GM23338 (cell line): Measurements from ENCODE around the gene SHISA2. TPM values are rescaled to one million over a fixed set of nuclear protein-coding genes. Genes with fewer than 3 reads are reported as not detected.

ENCODE experiments used
- ATAC-seq: fragments of 200-7000 bp; cut with Tn5 transposase; 3 replicates; pipeline ENCODE4 v1.9.1; 2020
- DNase-seq: peaks from one replicate; pipeline ENCODE4 v3.0.0-alpha.2; 2015; ENCODE audit warnings: low spot score
- H2AFZ ChIP-seq: fragments of 200-600 bp; sonication (generic); 2 replicates; pipeline ENCODE4 v1.8.0; 2016; ENCODE audit warnings: antibody characterized with exemption, mild to moderate bottlenecking, moderate library complexity
- H3F3A ChIP-seq: fragments of 200-600 bp; sonication (generic); replicated peaks from 2 replicates; pipeline ENCODE4 v1.8.0; 2017; ENCODE audit warnings: antibody characterized with exemption, mixed run types, low read depth
- H3K27ac ChIP-seq: fragments of 200-600 bp; sonication (generic); 2 replicates; pipeline ENCODE4 v1.6.1; 2016; ENCODE audit warnings: low read depth
- H3K27me3 ChIP-seq: fragments of 200-600 bp; sonication (generic); 2 replicates; pipeline ENCODE4 v1.8.0; 2016; ENCODE audit warnings: mild to moderate bottlenecking, mixed run types, moderate library complexity; ENCODE audit not compliant: insufficient read depth
- H3K36me3 ChIP-seq: fragments of 200-600 bp; sonication (generic); 2 replicates; pipeline ENCODE4 v1.8.0; 2016; ENCODE audit warnings: mild to moderate bottlenecking; ENCODE audit not compliant: insufficient read depth
- H3K4me1 ChIP-seq: fragments of 200-600 bp; sonication (generic); 2 replicates; pipeline ENCODE4 v1.8.0; 2016; ENCODE audit warnings: mild to moderate bottlenecking, moderate library complexity; ENCODE audit not compliant: insufficient read depth
- H3K4me2 ChIP-seq: fragments of 200-600 bp; sonication (generic); 2 replicates; pipeline ENCODE4 v1.7.1; 2017; ENCODE audit warnings: mixed run types
- H3K4me3 ChIP-seq: fragments of 200-600 bp; sonication (generic); 2 replicates; pipeline ENCODE4 v1.6.1; 2016; ENCODE audit warnings: mixed run types
- H3K79me2 ChIP-seq: fragments of 200-600 bp; sonication (generic); replicated peaks from 2 replicates; pipeline ENCODE4 v1.8.0; 2017; ENCODE audit warnings: mild to moderate bottlenecking; ENCODE audit not compliant: insufficient read depth
- H3K9me2 ChIP-seq: fragments of 200-600 bp; sonication (generic); 2 replicates; pipeline ENCODE4 v1.8.0; 2017; ENCODE audit not compliant: insufficient read depth
- H4K20me1 ChIP-seq: fragments of 200-600 bp; sonication (generic); replicated peaks from 2 replicates; pipeline ENCODE4 v1.8.0; 2017; ENCODE audit warnings: mild to moderate bottlenecking; ENCODE audit not compliant: insufficient read depth
- H3K27ac Mint-ChIP-seq: 2 replicates; pipeline ENCODE4 v1.8.0; 2020; ENCODE audit warnings: inconsistent platforms, mild to moderate bottlenecking, moderate library complexity, mixed read lengths
- H3K27me3 Mint-ChIP-seq: 3 replicates; pipeline ENCODE4 v1.8.0; 2022; ENCODE audit warnings: low read depth, mild to moderate bottlenecking, moderate library complexity, mixed read lengths, inconsistent platforms; ENCODE audit not compliant: insufficient read depth, poor library complexity
- H3K36me3 Mint-ChIP-seq: 3 replicates; pipeline ENCODE4 v1.8.0; 2021; ENCODE audit warnings: low read depth, mild to moderate bottlenecking, inconsistent platforms, moderate library complexity, mixed read lengths
- H3K4me1 Mint-ChIP-seq: 3 replicates; pipeline ENCODE4 v1.8.0; 2020; ENCODE audit warnings: mild to moderate bottlenecking, inconsistent platforms, mixed read lengths
- H3K4me3 Mint-ChIP-seq: 3 replicates; pipeline ENCODE4 v1.8.0; 2021; ENCODE audit warnings: moderate library complexity, mild to moderate bottlenecking, inconsistent platforms, mixed read lengths
- H3K9me3 Mint-ChIP-seq: 3 replicates; pipeline ENCODE4 v1.8.0; 2020; ENCODE audit warnings: moderate library complexity, mild to moderate bottlenecking, inconsistent platforms, mixed read lengths
- CREB1 ChIP-seq: fragments of 250-450 bp; sonication (Bioruptor Pico); IDR thresholded peaks from 2 replicates; pipeline ENCODE4 v1.5.0; 2020; ENCODE audit warnings: low read depth, mild to moderate bottlenecking, moderate library complexity
- CTCF ChIP-seq, 2 experiments: fragments of 200-600 bp in 1 of 2; sonication (generic) in 1 of 2; conservative IDR thresholded peaks; 2 replicates each; pipeline versions ENCODE4 v1.5.1 to v1.6.1; 2016 to 2017; ENCODE audit warnings: antibody characterized with exemption in 2 of 2, low read depth in 2 of 2, mild to moderate bottlenecking in 2 of 2, moderate library complexity in 1 of 2
- ETS1 ChIP-seq: IDR thresholded peaks from 2 replicates; pipeline ENCODE4 v1.6.1; 2016; ENCODE audit warnings: antibody characterized with exemption
- EZH2 ChIP-seq: fragments of 200-600 bp; sonication (generic); IDR thresholded peaks from one replicate; pipeline ENCODE4 v1.8.0; 2017; ENCODE audit warnings: antibody characterized with exemption, mild to moderate bottlenecking, low read depth; ENCODE audit not compliant: unreplicated experiment
- EZH2phosphoT487 ChIP-seq: fragments of 200-600 bp; sonication (generic); IDR thresholded peaks from one replicate; pipeline ENCODE4 v1.8.1; 2018; ENCODE audit warnings: antibody characterized with exemption; ENCODE audit not compliant: unreplicated experiment
- JUNB ChIP-seq: IDR thresholded peaks from one replicate; pipeline ENCODE4 v1.6.1; 2016; ENCODE audit warnings: antibody characterized with exemption; ENCODE audit not compliant: unreplicated experiment
- NANOG ChIP-seq: IDR thresholded peaks from 2 replicates; pipeline ENCODE4 v1.6.1; 2016; ENCODE audit warnings: antibody characterized with exemption, borderline replicate concordance
- POLR2AphosphoS5 ChIP-seq: IDR thresholded peaks from 2 replicates; pipeline ENCODE4 v1.6.1; 2016; ENCODE audit warnings: antibody characterized with exemption, low read depth
- REST ChIP-seq: IDR thresholded peaks from one replicate; pipeline ENCODE4 v1.6.1; 2018; ENCODE audit warnings: antibody characterized with exemption; ENCODE audit not compliant: unreplicated experiment
- STAT1 ChIP-seq: IDR thresholded peaks from one replicate; pipeline ENCODE4 v1.6.1; 2016; ENCODE audit warnings: antibody characterized with exemption; ENCODE audit not compliant: unreplicated experiment
- ZNF114 ChIP-seq: fragments of 250-450 bp; sonication (Bioruptor Pico); IDR thresholded peaks from 2 replicates; pipeline ENCODE4 v1.5.0; 2020; ENCODE audit warnings: mild to moderate bottlenecking, moderate library complexity
- ZNF331 ChIP-seq: fragments of 250-450 bp; sonication (Bioruptor Pico); IDR thresholded peaks from 2 replicates; pipeline ENCODE4 v1.5.0; 2020; ENCODE audit warnings: low read depth, mild to moderate bottlenecking, moderate library complexity
- ZNF462 ChIP-seq: fragments of 250-450 bp; sonication (Bioruptor Pico); IDR thresholded peaks from 2 replicates; pipeline ENCODE4 v1.5.0; 2020; ENCODE audit warnings: mild to moderate bottlenecking, moderate library complexity
- polyA plus RNA-seq: library from polyadenylated mRNA; unstranded; fragments of >200 nt; fragmentation: Nextera tagmentation; extraction: Ambion mirVana; gene quantifications from 2 replicates; pipeline ENCODE4 v1.2.1, GENCODE V29; 2016
- total RNA-seq: library from RNA; depleted of rRNA; stranded (reverse); fragments of >200 nt; shearing (Covaris generic); gene quantifications from 2 replicates; pipeline ENCODE4 v1.2.3, GENCODE V29; 2014

SHISA2 gene
- total and polyA plus RNA-seq, 2 experiments from 2014 or later = 17.9 to 37.4 TPM

- no peak for ATAC-seq
- no peak overlapping the region for H3K27ac Mint-ChIP-seq
- H3K36me3 Mint-ChIP-seq = no peaks in the 10 kb centered on the region; the same call in 2 of the 3 replicates
- no peak for DNase-seq
- Histone ChIP-seq H3K27ac (no peak overlapping the region), H3K36me3 (no peaks in the 10 kb centered on the region), H3K4me1 (peaks cover 6% of the 10 kb centered on the region; the same call in 1 of the 2 replicates), H3K9me2 (no peaks in the 10 kb centered on the region), H3F3A (0 out of 2 replicates have a peak, but pooled peaks cover 6% of the 10 kb centered on the region), H3K4me2 (no peak overlapping the region), H3K27me3 (peaks cover 34% of the 10 kb centered on the region), H2AFZ (no peak overlapping the region), H3K4me3 (no peak overlapping the region), H3K79me2 (no peaks in the 10 kb centered on the region), H4K20me1 (no peaks in the 10 kb centered on the region)
- H3K9me3 Mint-ChIP-seq = no peaks in the 10 kb centered on the region
- no peak overlapping the region for H3K4me3 Mint-ChIP-seq
- peaks cover 19% of the 10 kb centered on the region for H3K27me3 Mint-ChIP-seq
- peaks cover 8% of the 10 kb centered on the region for H3K4me1 Mint-ChIP-seq
- TF ChIP-seq POLR2AphosphoS5 (no peak), ETS1 (no peak), ZNF462 (no peak), CREB1 (CRISPR knock-in tag) (no peak), EZH2phosphoT487 (no peak), ZNF114 (CRISPR knock-in tag) (no peak), REST (no peak), NANOG (no peak), EZH2 (no peak), STAT1 (no peak), JUNB (no peak), CTCF (conservative IDR thresholded peaks at IDR 0.05; ENCODE audit: low read depth in 2 of 2) (no peak), ZNF331 (no peak)
These were observed 3.1 kb upstream of the SHISA2 start for GRCh38 chr13:26054896-26055295.
